Stimulated activated CD4-positive, alpha-beta T cell treated with anti-CD3 and anti-CD28 coated beads, Interleukin-2, amount 100 ng/mL, for 24 hours (primary cell): Measurements from ENCODE around the gene LEMD2.

Source experiments
- DNase-seq, 2 donors: peaks; one replicate each; pipeline ENCODE4 v3.0.0-alpha.2; 2020

Gene LEMD2

DNA sequence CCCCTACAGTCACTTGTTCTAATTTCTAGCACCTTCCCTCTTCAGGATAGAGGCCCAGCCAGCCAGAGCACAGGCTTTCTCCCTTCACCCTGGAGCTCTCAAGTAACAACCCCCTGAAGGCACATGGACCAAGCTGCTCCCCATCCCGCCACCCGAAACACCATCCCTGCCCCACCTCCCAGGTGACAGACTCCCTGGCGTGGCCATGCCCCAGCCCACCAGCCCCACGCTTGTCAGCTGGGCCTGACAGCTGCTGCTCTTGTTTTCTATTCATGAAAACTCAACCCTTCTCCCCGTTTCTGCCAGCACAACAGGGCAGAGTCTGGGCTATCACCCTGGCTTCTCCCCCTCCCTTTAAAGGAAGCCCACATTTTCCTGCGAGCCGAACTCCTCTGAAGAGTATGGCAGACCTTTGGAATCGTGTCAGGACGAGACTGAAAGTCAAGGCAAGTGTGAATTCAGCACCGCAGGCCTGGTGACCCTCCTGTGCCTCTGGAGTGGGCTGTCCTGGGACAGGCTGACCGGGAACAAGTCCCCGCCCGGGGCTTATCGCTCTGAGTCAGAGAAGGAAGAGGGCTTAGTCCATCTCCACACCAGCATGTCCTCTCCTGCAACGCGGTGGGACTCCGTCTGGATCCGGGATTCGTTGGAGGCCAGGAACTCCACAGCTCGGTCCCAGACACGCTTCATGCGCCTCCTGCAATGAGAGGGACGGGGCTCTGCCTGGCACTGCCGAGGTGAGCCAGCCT, 16.7 kb downstream of the LEMD2 start:
- no peak for DNase-seq

DNA sequence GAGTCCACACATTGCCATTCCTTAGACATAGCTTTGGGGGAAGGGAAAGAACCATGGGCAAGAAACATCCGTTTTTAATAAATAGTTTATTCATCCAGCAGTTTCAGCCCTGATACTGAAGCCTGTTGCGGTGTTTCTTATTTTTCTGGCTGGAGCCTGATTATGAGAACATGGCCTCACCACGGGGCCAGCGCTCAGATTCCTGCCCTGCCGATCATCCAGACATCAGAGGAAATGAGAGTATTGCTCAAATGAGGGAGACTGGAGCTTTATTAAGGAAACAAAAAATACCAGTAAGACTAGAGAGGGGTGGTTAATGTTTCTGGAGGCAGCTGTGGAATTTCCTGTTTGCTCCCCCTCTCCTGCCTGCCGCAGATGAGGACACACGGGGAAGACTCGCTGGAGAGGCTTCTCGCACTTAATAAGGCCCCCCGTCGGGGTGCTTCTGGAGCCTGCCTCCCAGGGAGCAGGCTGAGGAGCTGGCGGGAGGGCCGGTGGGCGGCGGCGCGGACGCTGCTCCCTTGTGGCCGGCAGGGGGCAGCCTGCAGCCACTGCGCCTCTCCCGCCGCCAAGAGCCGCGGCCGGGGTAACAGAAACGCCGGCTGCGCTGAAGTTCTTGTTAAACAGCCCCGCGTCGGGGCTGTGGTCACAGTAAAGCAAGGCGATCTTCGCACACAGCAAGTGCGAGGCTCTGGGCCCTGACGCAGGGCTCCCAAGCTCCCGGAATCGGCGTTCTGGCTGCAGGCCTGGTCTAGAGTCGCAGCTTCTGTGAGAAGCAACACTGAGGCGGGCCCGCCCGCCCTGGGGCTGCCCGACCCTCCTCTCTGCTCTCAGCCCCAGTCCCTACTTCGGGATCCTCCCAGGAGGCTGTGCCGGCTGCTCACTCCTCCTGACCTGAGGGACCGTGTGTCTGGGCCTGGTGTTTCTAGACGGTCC, 17.5 kb downstream of the LEMD2 start:
- DNase-seq, result peak; percentile 68 to 73

DNA sequence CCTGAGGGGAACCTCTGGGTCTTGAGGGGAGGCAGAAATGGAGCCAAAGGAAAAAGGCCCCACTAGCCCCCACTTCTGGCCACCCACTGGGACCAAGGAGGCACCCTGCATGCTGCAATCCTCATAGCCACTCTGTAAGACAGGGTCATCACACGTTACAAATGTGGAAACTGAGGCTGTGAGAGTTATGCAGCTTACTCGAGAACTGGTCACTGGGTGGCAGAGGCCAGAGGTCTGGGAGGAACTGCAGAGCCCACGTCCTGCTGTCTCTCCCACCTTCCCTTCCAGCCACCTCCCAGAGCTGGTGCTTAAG, 18.1 kb downstream of the LEMD2 start:
- DNase-seq, result no peak

DNA sequence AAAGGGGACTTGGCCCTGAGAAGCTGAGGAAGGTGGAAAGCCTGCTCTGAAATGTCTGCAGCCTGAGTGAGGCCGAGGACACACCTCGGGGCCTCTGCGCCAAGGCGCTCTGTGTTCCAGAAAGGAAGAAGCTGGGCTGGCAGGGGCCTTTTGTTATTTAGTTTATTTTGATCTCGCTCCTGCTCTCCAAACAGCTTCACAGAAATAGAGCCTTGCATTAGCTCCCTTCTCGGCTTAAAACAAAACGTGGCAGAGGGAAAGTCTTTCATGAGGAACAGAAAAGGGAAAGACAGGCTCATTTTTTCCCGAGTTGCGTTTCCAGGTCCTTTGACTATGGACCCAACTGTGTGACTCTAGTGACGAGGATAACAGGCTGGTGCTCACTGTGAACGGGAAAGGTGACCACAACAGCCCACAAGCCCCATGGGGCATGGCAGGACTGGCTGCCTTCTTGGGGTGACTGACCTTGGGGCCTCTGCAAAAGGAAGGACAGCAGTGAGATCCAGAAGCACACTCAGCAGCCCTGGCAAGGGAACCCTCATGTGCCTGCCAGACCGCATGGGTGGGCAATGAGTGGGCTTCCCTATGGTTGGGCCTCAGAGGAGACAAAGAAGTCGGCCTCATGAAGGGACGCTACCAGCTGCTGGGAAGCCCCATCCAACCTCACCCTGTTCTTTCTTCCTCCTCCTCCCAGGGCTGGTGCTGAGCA, 18.7 kb downstream of the LEMD2 start:
- DNase-seq, result no peak

DNA sequence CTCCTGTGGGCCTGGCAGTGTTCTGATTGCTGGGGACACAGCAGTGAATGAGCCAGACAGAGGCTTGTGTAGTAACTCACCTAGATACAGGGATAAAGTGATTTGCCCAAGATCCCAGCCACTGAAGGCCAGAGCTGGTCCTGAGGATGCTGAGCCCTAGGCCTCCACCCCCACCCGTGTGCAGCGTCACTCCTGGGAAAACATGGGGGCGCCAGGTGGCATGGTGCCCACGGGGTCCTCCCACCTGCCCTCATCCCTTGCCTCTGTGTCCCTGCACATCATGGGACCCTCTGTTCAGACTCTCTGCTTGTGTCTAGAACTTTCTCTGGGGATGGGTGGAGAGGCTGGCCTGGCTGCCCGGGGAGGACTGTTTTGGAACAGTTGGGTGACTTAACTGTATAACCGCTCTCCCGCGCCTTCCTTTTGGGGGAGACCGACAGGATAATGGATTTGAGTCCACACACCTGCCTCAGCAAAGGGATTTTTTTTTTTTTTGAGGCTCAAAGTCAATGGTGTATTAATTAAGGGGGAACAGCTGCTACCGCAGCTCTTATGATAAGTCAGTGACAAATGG, 19.6 kb downstream of the LEMD2 start:
- no peak for DNase-seq

DNA sequence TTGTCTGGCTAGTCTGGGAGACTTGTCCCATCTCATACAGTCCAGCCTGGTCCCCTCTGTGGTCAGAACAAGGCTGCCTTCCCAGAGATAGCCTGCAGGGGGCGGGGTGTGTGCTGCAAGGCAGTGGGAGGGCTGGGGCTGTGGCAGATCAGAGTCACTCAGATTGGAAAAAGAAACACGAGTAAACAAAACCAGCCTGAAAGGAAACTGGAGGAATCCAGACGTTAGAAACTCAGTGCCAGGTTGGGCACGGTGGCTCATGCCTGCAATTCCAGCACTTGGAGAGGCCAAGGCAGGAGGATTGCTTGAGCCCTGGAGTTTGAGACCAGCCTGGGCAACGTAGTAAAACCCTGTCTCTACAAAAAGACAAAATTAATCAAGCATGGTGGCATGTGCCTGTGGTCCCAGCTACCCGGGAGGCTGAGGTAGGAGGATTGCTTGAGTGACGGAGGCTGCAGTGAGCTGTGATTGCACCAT, 20.2 kb downstream of the LEMD2 start:
- DNase-seq, result peak; percentile 84 to 85

DNA sequence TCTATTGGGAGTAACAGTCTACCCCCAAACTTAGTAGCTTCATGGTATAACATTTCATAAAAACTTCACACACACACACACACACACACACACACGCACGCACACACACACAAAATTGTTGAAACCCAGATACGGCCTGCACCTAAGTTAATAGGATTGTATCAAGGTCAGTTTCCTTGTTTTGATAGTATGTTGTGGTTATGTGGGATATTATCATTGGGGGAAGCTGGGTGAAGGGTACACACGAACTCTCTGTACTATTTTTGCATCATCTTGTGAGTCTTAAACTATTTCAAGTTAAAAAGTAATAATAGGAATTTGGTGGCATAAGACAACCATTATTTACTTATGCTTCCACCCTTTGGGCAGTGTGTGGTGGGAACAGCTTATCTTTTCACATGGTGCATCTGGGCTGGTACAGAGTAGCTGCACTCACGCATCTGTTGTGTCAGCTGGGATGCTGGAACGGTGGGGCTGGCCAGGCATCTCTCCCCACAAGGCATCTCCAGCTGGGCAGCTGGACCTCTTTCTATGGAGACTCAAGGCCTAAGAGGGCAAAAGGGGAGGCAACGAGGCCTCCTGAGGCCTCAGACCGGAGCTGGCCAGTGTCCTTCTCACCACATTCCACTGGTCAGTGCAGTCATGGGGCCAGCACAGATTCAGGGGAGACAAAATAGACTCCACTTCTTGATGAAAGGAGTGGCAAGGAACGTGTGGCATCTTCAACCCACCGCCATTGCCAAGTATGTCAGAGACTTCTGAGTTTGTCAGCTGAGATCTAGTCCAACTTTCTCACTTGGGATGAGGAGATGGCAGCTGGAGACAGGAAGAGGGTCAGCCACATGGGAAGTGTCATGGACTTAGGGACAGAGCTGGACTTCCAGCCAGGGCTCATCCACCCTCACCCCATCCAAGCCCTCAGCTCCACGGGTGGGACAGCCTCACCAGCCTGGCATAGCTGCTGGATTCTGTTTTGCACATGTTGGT, 21.7 kb downstream of the LEMD2 start:
- DNase-seq, result no peak

DNA sequence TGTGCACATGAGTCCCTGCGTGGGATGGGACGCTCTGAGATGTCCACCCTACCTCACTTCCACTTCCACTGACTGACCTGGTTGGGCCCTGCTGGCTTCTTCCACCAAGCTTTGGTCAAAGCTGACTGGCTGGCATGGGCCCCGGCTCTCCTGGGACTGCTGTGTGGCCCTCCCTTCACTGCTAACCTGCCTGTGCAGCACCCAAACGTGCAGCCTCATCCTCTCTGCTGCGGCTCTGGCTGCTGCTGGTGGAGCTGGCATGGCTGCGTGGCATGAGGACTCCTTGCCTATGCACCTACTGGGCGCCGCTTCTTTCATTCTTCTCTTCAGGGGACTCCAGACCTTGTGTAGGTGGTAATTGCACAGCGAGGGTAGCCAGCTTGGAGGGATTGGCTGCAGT, 23.6 kb downstream of the LEMD2 start:
- DNase-seq, result no peak

DNA sequence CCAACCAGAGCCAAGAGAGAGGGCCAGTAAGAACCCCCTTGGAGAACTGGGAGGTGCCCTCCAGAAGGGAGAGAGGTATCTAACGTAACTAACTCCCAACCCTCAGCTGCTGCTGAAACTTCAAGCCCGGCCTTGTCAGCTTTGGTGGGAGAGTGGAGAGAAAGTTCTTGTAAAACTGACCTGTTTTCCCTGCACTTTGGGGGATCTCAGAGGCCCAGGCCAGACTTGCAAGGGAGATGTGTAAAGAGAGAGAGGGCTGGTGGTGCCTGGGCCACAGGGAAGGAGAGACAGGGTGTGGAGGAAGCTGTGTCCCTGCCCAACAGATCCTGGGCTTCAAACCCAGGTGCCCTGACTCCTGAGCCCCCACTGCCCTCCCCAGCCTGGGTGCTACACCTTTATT, 24.9 kb downstream of the LEMD2 start:
- DNase-seq, result no peak

DNA sequence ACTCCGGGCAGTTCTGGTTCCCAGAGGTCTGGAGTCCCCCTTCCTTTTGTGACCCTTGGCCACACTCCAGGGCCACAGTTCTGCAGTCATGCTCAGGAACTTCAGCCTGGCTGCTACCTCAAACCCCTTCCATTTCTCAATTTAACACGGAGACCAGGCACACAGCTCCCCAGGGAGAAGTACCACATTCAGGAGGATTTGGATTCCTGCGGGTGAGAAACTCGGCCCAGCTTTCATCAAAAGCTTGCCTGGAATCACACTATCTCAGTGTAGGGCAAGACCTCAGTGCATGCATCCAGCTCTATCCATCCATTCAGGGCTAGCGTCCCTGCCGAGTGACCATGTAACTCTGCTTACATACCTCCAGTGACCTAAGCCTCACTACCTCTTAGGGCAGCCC, 25.4 kb downstream of the LEMD2 start:
- DNase-seq, result no peak

DNA sequence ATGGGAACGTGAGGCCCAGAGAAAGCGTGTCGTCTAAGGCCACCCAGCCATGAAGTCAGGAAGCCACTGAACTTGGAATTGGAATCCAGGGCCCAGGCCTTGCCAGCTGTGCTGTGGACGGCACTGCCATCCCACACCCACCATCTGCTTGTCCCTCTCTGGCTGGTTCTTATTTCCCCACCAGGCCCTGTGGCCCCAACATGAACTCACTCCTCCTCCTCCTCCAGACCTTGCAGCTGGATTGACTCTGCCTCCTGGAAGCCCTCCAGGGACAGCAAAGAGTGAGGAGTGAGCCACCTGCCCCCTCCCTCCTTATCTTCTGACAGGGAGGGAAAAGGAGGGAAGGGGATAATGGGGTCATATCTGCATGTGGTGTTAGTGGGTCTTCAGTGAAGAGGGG, 26.2 kb downstream of the LEMD2 start:
- DNase-seq, result no peak

DNA sequence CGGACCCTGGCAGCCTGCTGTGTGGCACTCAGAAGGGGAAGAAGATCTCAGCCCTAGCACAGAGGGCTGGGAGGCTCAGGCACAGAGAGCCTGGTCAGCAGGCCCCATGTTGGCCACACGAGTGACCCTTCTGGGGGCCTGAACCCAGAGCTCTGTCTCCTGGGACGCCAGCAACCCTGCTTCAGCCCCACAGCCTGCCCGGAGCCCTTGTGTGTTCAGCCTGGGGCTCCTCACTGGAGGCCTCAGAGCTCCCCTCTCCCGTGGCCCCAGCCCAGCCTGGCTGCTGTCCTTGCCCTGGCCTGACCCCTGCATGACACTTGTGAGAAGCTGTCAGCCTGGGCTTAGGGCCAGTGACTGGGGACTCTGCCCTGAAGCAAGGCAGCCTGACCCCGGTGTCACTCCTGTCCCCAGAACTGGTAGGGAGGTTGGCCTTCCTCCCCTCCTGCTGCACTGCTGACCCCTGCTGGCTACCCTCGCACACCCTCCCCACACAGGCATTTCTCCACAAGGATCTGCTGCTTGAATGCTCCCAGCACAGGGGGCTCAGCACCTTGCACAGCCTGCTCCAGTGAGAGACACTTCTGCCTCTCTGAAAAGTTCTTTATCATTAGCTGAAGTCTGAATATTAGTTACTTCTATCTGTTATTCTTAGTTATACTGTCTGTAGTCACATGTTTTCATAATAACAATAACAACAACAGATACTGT, 26.9 kb downstream of the LEMD2 start:
- peak; percentile 44 to 55 for DNase-seq

DNA sequence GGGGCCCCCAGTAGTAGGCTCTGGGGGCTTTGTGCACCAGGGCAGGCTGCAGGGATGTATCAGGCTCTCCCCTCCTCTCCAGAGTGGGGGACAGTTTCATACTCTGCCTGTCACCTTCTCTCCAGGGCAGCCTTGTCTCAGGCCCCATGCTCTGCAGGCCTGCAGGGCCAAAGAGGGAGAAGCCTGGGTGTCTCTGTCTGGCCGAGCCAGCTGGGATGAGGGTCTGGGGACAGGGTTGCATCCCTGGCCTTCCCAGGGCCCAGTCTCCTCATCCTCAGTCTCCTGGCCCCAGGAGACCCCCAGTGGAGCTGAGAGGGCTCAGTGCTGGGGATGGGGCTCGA, 27.4 kb downstream of the LEMD2 start:
- no peak for DNase-seq

DNA sequence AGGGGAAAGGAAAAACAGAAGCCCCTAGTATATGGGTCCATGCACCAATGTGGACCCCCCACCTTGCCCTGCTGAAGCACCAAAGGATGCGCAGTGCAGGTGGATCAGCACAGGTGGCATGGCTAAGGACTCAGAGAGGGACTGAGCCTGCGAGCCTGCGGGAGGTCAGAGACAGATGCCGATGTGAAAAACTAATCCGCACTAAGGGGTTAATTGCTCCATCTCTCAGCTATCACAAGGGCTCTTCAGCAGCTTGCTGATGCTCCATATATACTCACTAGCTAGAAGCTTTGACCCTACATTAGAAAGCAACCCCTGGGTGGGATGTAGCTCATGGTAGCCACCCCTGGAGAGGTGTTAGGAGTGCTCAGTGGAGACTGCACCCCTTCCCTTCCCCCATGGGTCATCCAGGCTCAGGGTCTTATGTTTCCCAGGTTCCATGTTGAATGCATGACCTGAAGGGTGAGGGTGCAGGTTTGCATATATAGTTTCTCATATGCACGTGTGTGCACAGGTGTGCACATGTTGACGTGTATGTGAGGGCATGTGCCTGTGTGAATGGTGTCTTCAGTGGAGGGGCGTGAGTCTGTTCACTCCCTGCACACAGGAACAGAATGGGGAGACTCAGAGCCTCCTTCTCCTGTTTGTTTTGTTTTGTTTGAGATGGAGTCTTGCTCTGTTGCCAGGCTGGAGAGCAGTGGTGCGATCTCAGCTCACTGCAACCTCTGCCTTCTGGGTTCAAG, 28.9 kb downstream of the LEMD2 start:
- no peak for DNase-seq

DNA sequence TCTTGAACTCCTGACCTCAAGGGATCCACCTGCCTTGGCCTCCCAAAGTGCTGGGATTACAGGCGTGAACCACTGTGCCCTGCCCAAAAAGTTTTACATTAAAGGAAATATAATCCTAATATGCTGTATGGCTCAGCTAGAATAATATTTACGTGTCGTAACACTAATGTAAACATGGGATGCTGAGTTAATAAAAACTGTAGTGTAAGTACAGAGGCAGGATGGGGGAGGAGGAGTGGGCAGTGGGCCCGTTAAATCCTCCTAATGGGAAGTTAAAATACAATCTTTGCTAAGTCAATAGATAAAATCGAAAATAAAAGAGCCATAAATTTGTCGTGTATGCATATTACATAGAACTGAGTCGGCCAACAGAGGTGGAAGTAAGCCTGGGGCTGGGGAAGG, 30.1 kb downstream of the LEMD2 start:
- DNase-seq, result no peak

DNA sequence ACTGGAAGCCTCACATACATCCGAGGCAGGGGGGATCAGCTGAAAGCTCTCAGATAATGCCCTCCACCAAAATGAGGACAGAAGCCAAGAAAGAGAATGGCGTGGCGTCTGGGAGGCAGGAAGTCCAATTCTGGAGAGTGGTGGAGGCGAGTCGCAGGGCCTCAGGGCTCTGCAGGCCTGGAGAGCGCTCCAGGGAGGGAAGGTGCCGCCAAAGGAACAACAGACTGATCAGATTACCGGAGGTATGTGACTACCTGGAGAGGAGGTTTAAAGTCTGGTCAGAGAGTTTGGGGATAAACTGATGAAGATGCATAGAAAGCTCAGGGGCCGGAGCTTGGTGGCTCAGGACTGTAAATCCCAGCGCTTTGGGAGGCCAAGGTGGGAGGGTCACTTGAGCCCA, 31.0 kb downstream of the LEMD2 start:
- no peak for DNase-seq

DNA sequence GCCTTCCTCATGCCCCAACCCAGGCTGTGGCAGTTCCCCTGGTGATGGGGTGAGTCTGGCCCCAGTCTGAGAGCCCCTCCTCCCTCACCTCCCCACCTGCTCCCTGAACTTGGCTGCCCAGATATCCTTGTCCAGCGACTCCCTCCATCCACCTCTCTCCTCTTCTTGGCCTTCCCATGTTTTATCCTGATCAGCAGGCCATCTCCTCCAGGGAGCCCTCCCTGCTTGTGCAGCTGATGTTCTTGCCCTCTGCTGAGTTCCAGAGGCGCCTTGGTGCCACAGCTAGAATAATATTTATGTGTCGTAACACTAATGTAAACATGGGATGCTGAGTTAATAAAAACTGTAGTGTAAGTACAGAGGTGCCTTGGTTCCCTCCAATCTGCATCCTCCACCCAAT, 31.8 kb downstream of the LEMD2 start:
- DNase-seq, result no peak

DNA sequence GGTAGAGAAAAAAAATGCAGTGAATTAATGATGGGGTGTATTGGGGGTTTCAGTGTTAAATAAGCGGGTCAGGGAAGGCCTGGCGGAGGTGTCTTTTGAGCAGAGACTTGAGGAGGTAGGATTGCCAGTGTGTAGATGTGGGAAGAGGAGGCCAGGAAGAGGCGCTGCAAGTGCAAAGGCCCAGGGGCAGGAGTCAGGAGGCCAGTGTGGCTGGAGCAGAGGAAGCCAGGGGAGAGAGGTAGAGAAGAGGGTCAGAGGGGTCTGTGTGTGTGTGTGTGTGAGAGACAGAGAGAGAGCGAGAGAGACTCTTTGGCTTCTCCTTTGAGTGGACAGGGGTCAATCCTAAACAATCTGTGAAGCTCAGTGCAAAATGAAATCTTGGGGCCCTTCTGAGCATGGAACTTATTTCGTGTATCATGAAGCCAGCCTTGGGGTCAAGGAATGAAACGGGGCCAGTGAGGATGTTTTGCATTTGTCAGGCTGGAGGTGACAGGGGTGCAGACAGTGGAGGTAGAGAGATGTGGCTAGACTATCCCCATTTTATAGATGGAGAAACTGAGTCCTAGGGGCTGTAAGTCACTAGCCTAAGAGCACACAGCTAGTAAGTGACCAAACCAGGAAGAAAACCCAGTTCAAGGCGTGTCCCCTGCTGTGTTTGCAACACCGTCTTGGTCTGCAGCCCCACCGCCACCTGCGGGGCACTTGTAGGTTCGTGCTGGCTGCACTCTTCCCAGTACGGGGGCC, 32.5 kb downstream of the LEMD2 start:
- DNase-seq, result no peak

DNA sequence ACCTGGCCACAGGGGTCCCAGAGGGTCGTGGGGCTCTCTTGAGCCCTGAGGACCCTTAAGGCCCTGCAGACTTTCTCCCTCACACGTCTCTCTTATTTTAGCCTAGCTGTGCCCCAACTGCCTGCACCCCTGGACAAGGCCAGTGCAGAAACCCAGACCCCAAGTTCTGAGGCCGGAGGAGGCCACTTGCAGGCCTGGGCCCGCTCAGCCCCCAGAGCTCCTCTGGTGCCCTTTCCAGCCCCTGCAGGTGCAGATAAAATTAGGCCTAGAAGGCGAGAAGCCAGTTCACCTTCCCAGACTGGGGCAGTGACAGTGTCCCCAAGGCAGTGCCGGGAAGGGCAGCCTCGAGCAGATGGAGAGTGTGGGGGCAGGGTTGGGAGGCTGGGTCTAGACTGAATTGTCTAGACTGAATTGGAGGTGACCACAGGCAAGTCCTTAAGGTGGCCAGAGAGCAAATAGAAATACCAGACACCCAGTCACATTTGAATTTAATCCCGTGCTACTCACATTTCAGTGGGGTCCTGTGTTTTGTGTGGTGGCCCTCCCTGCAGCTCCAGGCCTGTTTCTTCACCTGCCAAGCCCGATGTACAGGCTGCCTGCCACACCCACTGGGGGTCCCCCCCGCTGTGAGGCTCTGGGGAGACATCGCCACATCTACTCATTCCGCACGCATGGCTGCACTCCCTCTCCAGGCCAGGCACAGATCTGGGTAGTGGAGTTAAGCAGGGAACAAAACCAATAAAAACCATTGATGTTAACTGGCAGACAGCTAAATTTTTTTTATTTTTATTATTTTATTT, 33.7 kb downstream of the LEMD2 start:
- no peak for DNase-seq
